ENCODE measurements around the gene CCDC13. TPM values are rescaled to one million over a fixed set of nuclear protein-coding genes. Genes with fewer than 3 reads are reported as not detected.

The CCDC13 gene
- total RNA-seq, 1 experiment from 2014 or later: 0.79 TPM

DNA sequence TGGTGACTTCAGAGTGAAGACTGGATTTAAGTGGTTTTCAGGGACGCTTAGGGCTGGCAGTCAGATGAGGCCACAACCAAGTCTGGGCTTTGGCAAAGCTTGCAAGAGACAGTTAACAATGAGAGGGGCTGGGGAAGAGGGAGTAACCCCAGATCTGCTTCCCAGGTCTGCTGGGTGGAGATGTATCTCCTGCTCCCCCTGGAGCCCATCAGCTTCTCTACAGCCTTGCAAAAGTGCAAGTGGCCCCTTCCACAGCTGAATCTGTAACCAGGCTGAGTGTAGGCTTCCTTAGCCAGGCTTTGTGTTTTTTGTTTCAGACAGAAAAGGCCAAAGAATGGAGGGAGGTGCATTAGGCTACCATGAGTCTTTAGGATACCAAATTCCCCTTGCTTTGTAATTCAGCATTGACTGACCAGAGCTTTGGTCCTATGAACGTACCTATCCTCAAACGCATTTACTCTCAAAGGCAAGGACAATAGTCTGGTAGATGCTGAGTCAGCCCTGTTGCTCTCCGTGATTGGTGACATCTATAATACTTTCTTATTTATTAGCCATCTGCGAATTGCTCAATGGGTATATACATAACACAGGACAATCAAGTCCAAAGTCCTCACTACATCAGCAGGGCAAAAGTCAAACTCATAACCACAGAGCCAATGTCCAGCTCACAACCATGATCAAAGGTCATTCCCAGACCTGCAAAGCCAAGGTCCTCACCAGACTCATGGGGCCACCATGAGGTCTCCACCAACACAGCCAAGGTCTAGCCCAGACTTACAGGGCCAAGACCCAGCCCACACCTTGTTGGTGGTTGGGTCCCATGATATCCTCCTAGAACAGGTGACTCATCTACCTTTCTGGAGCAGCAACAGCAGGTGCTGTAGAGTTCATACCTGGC, 17.1 kb downstream of the CCDC13 start (continued):
- no peak for TF ChIP-seq IRF1 (CRISPR knock-in tag; IDR thresholded peaks at IDR 0.05)
- no peak for TF ChIP-seq ATF6 (CRISPR knock-in tag; IDR thresholded peaks at IDR 0.05)
- TF ChIP-seq, protein P1, sequence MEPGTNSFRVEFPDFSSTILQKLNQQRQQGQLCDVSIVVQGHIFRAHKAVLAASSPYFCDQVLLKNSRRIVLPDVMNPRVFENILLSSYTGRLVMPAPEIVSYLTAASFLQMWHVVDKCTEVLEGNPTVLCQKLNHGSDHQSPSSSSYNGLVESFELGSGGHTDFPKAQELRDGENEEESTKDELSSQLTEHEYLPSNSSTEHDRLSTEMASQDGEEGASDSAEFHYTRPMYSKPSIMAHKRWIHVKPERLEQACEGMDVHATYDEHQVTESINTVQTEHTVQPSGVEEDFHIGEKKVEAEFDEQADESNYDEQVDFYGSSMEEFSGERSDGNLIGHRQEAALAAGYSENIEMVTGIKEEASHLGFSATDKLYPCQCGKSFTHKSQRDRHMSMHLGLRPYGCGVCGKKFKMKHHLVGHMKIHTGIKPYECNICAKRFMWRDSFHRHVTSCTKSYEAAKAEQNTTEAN (CRISPR knock-in tag; IDR thresholded peaks at IDR 0.05): no peak
- TF ChIP-seq GABPB1 (CRISPR knock-in tag; IDR thresholded peaks at IDR 0.05): 0 out of 2 replicates have a peak, but pooled peaks have one; percentile 10
- no peak for TF ChIP-seq MAX (CRISPR knock-in tag; IDR thresholded peaks at IDR 0.05)
- no peak for TF ChIP-seq E2F5 (CRISPR knock-in tag; IDR thresholded peaks at IDR 0.05)

- peaks cover 7% of the 10 kb centered on the region for H3K4me1 Mint-ChIP-seq
- H3K9me3 Mint-ChIP-seq: no peaks in the 10 kb centered on the region
- DNase-seq (ENCODE audit: low spot score) (no peak), ATAC-seq (no peak)
- H3K27me3 Mint-ChIP-seq (ENCODE audit: low read depth): no peaks in the 10 kb centered on the region; the same call in 1 of the 2 replicates
- no peak overlapping the region for H3K4me3 Mint-ChIP-seq
- ChIA-PET CTCF (interaction anchor here (2.5 to 5.1 kb wide), 2 partner anchors 9 to 77 kb away, joined by 12 to 49 read pairs; no protein-coding TSS in a partner anchor), POLR2A (no interaction called here)
- no peak overlapping the region for H3K27ac Mint-ChIP-seq
- no peaks in the 10 kb centered on the region for H3K36me3 Mint-ChIP-seq
- TF ChIP-seq ATF1 (CRISPR knock-in tag; IDR thresholded peaks at IDR 0.05) (no peak), RELA (CRISPR knock-in tag; IDR thresholded peaks at IDR 0.05; ENCODE audit: borderline replicate concordance) (no peak), E2F5 (CRISPR knock-in tag; IDR thresholded peaks at IDR 0.05) (no peak), E2F4 (CRISPR knock-in tag; IDR thresholded peaks at IDR 0.05; ENCODE audit: borderline replicate concordance, low read depth) (no peak), CREM (CRISPR knock-in tag; IDR thresholded peaks at IDR 0.05) (no peak), FOXP1 (CRISPR knock-in tag; IDR thresholded peaks at IDR 0.05; ENCODE audit: borderline replicate concordance) (no peak), JAZF1 (CRISPR knock-in tag; IDR thresholded peaks at IDR 0.05) (no peak), ZNF263 (CRISPR knock-in tag; IDR thresholded peaks at IDR 0.05; ENCODE audit: low read depth) (no peak), MXD4 (CRISPR knock-in tag; IDR thresholded peaks at IDR 0.05; ENCODE audit: borderline replicate concordance) (no peak), CDX4 (CRISPR knock-in tag; IDR thresholded peaks at IDR 0.05; ENCODE audit: borderline replicate concordance) (no peak), CTCF (IDR thresholded peaks at IDR 0.05) (no peak)
- TF ChIP-seq, protein P2, sequence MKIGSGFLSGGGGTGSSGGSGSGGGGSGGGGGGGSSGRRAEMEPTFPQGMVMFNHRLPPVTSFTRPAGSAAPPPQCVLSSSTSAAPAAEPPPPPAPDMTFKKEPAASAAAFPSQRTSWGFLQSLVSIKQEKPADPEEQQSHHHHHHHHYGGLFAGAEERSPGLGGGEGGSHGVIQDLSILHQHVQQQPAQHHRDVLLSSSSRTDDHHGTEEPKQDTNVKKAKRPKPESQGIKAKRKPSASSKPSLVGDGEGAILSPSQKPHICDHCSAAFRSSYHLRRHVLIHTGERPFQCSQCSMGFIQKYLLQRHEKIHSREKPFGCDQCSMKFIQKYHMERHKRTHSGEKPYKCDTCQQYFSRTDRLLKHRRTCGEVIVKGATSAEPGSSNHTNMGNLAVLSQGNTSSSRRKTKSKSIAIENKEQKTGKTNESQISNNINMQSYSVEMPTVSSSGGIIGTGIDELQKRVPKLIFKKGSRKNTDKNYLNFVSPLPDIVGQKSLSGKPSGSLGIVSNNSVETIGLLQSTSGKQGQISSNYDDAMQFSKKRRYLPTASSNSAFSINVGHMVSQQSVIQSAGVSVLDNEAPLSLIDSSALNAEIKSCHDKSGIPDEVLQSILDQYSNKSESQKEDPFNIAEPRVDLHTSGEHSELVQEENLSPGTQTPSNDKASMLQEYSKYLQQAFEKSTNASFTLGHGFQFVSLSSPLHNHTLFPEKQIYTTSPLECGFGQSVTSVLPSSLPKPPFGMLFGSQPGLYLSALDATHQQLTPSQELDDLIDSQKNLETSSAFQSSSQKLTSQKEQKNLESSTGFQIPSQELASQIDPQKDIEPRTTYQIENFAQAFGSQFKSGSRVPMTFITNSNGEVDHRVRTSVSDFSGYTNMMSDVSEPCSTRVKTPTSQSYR (CRISPR knock-in tag; IDR thresholded peaks at IDR 0.05): no peak
- TF ChIP-seq, protein P3, sequence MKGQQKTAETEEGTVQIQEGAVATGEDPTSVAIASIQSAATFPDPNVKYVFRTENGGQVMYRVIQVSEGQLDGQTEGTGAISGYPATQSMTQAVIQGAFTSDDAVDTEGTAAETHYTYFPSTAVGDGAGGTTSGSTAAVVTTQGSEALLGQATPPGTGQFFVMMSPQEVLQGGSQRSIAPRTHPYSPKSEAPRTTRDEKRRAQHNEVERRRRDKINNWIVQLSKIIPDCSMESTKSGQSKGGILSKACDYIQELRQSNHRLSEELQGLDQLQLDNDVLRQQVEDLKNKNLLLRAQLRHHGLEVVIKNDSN (CRISPR knock-in tag; IDR thresholded peaks at IDR 0.05): no peak
These were observed 19.3 kb downstream of the CCDC13 start for GRCh38 chr3:42753757-42754156.

Measured in WTC11 (cell line).